ENCODE results near the gene CASP9. TPM values are rescaled to one million over a fixed set of nuclear protein-coding genes. Genes with fewer than 3 reads are reported as not detected.

Gene CASP9
- total RNA-seq, 2 donors from 2014 or later, result 11.4 to 14.8 TPM

DNA sequence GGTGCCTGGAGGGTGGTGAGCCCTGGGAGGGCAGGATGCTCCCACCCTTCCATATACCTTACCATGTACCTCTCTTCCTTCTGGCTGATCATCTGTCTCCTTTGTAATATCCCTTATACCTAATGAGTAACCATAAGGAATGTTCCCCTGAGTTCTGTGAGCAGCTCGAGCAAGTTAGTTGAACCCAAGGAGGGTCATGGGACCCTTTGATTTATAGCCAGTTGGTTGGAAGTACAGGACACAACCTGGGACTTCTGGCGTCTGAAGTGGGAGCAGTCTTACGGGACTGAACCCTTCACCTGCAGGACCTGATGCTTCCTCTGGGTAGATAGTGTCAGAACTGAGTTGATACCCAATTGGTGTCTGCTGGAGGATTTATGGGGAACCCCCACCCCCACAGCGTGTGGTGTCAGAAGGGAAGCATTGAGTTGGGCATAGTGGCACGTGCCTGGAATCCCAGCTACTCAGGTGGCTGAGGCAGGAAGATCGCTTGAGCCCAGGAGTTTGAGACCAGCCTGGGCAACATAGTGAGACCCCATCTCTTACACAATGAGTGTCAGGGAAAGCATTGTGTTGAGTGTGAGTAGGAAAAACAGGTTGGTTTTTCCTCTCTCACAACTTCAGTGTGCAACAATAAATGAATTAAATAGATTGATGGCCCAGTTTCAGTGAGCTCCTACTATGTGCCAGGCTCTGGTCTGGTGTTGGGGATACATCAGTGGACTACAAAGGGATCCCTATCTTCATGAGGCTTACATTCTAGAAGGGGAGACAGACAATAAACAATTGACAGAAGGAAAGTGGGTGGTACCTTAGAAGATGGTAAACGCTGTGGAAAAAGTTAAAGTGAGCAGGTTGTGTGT lies 18.6 kb upstream of the CASP9 start:
- Mint-ChIP-seq H3K36me3 (ENCODE audit: low read depth) (peaks cover 13% of the 10 kb centered on the region), H3K27ac (peak overlapping the region; percentile 80)

DNA sequence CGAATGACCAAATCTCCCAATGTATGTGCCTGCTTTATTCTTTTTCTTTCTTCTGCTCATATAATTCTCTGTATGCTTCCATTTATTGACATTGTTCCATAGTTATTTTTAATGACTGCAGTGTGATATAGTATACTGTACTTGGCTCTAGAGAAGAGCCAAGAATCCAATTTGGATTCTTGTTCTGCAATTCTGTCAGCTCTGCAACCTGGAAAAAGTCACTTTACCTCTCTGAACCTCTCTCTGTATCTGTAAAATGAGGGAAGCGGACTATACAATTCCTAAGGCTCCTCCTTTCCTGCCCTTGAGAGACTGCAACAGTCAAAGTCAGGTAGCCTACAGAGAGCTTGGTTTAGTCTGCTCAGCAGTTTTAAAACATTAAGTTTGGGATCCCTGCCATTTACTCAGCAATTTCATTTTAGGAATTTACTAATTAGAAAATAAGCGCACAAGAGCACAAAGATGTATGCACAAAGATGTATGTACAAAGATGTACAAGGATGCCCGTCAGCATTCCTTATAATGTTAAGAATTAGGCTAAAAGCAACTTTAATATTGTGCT lies 17.3 kb upstream of the CASP9 start:
- ATAC-seq (no peak), DNase-seq (no peak)
- H3K9me3 ChIP-seq (ENCODE audit: control insufficient read depth, low read length, poor library complexity, severe bottlenecking), result no peaks in the 10 kb centered on the region
- H3K4me1 Mint-ChIP-seq, result peaks cover 15% of the 10 kb centered on the region
- H3K27ac Mint-ChIP-seq, result peak overlapping the region; percentile 32
- peaks cover 13% of the 10 kb centered on the region for H3K36me3 Mint-ChIP-seq (ENCODE audit: low read depth)
- no peak overlapping the region for H3K4me3 Mint-ChIP-seq
- H3K27me3 Mint-ChIP-seq, result no peaks in the 10 kb centered on the region

More for the DNA sequence above, 18.6 kb upstream of the CASP9 start:
- H3K4me1 Mint-ChIP-seq, result peaks cover 15% of the 10 kb centered on the region
- no peak for DNase-seq
- H3K27me3 Mint-ChIP-seq, result no peaks in the 10 kb centered on the region
- ATAC-seq, result no peak
- no peak overlapping the region for H3K4me3 Mint-ChIP-seq
- no peaks in the 10 kb centered on the region for H3K9me3 ChIP-seq (ENCODE audit: control insufficient read depth, low read length, poor library complexity, severe bottlenecking)

DNA sequence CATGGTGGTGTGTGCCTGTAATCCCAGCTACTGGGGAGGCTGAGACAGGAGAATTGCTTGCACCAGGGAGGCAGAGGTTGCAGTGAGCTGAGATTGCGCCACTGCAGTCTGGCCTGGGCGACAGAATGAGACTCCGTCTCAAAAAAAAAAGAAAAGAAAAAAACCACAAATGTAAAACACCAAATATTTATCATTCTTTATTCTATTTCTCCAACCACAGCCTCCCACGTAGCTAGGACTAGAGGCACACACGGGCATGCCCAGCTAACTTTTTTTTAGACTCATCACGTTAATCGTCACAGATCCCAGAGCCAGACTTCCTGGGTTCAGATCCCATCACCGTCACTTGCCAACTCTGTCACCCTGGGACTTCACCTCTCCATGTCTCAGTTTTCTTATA lies 16.2 kb upstream of the CASP9 start:
- Mint-ChIP-seq H3K27me3 (no peaks in the 10 kb centered on the region), H3K4me3 (no peak overlapping the region), H3K27ac (no peak overlapping the region), H3K36me3 (ENCODE audit: low read depth) (peaks cover 10% of the 10 kb centered on the region), H3K4me1 (peaks cover 15% of the 10 kb centered on the region)
- ATAC-seq, result no peak
- no peak for DNase-seq
- no peaks in the 10 kb centered on the region for H3K9me3 ChIP-seq (ENCODE audit: control insufficient read depth, low read length, poor library complexity, severe bottlenecking)

DNA sequence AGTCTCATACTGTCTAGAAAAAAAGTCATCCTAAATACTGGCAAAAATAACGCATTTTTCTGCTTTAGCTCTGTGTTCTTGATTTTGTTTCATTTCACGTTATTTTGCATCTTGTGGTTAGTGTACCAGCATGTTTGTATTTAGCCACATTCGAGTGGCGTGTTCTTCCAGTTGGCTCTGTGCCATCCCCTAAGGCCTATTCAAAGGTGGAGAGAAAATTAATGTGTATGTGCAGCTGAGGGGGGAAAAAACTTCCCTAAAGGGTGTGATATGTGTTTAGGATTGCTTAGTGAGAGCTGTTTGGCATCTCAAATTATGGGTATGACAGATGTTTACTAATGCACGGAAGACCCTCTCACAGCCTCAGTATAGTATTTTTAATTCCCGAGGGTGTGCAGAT lies 14.8 kb upstream of the CASP9 start:
- DNase-seq, result no peak
- Mint-ChIP-seq H3K36me3 (ENCODE audit: low read depth) (peaks cover 10% of the 10 kb centered on the region), H3K27ac (no peak overlapping the region), H3K4me1 (peaks cover 15% of the 10 kb centered on the region), H3K4me3 (no peak overlapping the region), H3K27me3 (no peaks in the 10 kb centered on the region)
- H3K9me3 ChIP-seq (ENCODE audit: control insufficient read depth, low read length, poor library complexity, severe bottlenecking), result no peaks in the 10 kb centered on the region
- ATAC-seq, result no peak

DNA sequence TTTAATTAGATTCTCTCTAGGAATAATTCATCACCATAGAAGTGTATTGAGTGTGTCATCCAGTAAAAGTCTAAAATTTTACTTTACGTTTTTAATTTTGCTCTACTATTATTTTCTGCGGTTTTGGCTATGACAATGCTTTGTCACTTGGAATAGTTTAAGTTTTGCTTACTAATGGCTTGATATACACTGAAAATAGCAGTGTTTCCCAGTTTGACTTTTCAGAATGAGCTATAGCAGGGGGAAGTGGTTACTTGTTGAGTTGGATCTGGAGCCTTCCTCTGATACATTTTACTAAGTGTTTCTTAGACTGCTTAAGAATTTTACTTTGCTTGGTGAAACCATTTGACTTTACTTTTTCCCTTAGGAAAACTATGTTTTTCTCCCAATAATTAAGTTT lies 7.7 kb upstream of the CASP9 start:
- no peak for ATAC-seq
- no peak for DNase-seq
- Mint-ChIP-seq H3K27me3 (no peaks in the 10 kb centered on the region), H3K27ac (peak overlapping the region; percentile 4), H3K4me3 (no peak overlapping the region), H3K4me1 (peaks cover 26% of the 10 kb centered on the region), H3K36me3 (ENCODE audit: low read depth) (peaks cover 2% of the 10 kb centered on the region)
- H3K9me3 ChIP-seq (ENCODE audit: control insufficient read depth, low read length, poor library complexity, severe bottlenecking), result no peaks in the 10 kb centered on the region

DNA sequence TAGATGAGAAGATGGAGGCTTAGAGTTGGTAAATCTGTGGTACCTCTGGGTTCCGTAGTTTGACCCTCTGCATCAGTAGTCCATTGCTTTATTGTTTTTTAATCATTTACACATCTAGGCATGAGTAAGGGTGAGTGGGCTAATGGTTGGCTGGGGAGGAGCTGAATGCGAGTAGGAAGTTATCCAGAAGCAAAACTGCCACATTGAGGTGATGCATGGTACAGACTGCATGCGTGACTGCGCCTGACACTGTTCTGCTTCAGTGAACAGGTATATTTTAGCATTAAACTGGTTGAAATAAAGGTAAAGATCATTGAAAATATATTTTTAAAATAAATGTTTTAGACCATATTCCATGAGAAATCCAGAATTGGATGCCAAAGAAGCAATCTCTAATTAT lies 7.0 kb upstream of the CASP9 start:
- Mint-ChIP-seq H3K36me3 (ENCODE audit: low read depth) (peaks cover 2% of the 10 kb centered on the region), H3K27me3 (no peaks in the 10 kb centered on the region), H3K4me1 (peaks cover 32% of the 10 kb centered on the region), H3K4me3 (no peak overlapping the region), H3K27ac (no peak overlapping the region)
- DNase-seq, result no peak
- ATAC-seq, result no peak
- H3K9me3 ChIP-seq (ENCODE audit: control insufficient read depth, low read length, poor library complexity, severe bottlenecking), result no peaks in the 10 kb centered on the region

DNA sequence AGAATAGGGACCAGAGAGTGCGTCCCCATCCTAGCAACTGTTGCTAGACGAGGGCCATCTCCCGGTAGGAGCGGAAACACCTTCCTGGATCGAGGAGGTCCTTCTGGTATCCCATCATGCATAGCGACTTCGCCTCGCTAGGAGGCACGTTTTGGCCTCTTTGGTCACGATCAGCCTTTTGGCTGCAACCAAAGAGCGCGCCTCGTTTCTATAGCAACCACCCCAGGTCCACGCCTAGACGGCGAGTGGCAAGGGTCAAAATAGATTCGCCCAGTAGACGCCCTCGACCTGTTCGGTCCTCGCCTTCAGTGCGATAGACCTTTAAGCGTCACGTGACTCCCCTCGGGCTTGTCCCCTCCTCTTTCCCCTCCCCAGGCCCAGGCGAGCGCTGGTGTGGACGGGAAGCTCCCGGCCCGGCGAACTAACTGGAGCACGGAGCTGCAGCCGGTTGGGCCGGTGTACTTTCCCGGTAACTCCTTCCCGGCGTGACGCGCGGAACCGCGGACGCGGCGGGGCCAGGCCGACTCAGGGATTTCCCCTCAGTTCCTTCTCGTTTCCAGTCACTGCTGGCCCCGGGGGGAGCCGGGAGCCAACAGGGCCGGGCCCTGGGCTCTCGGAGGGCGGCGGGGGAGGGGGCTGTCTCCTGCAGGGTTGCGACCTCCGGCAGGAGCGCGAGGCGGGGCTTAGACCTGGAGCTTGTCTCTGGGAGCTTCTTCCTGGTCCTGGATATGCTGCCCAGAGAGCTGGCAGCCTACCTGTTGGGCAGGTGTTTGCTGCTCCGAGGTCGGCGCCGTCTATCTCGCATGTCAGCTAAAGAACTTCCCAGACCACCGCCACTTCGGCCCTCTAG lies 2.7 kb upstream of the CASP9 start, which contains the start of gene DNAJC16:
Gene DNAJC16 (plus strand): TSS at position 359 of the 850 bp plus-strand sequence. CDS start 2,258 bp downstream, outside the sequence.
- no peaks in the 10 kb centered on the region for H3K36me3 Mint-ChIP-seq (ENCODE audit: low read depth)
- peak within 1 kb of the TSS; percentile 96 for H3K4me3 Mint-ChIP-seq
- H3K4me1 Mint-ChIP-seq, result peaks cover 47% of the 10 kb centered on the region
- H3K9me3 ChIP-seq (ENCODE audit: control insufficient read depth, low read length, poor library complexity, severe bottlenecking), result no peaks in the 10 kb centered on the region
- H3K27ac Mint-ChIP-seq, result peak within 1 kb of the TSS; percentile 98
- no peaks in the 10 kb centered on the region for H3K27me3 Mint-ChIP-seq
- DNase-seq (peak; percentile 84 to 91 (median 85)), ATAC-seq (peak; percentile 50)

DNA sequence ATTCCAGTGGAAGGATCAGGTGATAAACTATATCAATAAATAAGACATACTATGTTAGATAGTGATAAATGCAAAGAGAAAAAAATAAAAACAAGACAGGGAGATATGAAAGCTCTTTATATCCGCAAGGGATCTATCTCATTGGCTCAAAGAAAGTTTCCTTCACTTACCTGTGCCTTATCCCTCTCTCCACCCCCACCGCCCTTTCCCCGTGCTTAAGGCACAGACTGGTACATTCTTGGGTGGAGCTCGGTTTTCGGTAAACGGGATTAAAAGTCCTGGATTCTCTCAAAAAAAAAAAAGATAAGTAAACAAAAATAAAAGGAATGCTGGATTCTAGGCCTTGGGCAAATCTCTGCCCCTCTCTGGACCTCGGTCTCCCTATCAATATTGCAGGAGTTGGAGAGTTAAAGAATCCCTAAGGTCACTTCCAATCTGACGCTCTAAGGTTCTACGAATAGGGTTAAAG lies 2.0 kb upstream of the CASP9 start:
- ATAC-seq (no peak), DNase-seq (no peak)
- Mint-ChIP-seq H3K27me3 (no peaks in the 10 kb centered on the region), H3K27ac (peak overlapping the region; percentile 98), H3K36me3 (ENCODE audit: low read depth) (no peaks in the 10 kb centered on the region), H3K4me3 (peak overlapping the region; percentile 96), H3K4me1 (peaks cover 50% of the 10 kb centered on the region)
- H3K9me3 ChIP-seq (ENCODE audit: control insufficient read depth, low read length, poor library complexity, severe bottlenecking), result no peaks in the 10 kb centered on the region

DNA sequence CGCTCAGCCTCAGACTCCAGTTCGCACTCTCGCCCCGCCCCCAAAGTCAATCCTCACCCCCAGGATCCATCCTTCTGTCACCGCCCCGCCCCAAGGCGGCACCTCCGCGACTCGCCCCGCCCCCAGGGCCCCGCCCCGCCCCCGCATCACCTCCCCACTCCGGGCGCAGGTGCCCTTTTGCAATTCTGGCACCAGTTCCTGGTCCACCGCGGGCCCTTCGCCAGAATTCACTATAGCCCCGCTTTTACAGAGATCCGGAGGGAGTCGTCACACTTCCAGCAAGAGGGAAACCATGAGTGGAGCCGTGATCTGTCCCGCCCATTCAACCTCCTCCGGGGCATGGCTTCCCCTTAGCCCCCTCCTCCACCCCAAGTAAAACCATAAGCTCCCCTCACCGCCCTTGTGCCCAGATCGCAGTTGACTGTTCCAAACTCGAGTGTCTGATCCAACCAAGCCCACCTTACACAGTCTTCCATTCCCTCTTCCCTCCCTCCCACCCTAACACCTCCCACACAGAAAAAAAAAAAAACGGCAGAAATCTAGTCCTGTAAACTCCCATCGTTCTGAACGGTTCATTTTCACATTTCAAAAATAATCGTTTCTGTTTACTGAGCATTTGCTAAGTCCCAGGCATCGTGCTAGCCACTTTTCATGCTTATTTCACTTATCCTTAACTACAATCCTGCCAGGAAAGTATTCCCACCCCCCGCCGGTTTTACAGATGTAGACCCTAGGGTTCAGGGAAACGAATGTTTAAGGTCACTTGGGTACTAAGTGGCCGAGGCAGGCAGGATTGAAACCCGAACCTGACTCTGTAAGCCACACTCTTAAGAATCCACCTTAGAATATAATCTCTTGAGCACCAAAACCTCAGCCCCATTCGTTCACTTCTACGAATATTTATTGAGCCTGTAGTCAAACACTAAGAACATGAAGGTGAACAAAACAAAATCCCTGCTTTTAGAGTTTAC lies 1.3 kb upstream of the CASP9 start:
- H3K36me3 Mint-ChIP-seq (ENCODE audit: low read depth), result no peaks in the 10 kb centered on the region
- DNase-seq (peak in 1 of 3 donors; percentile 99), ATAC-seq (peak; percentile 2)
- peak overlapping the region; percentile 98 for H3K27ac Mint-ChIP-seq
- H3K4me1 Mint-ChIP-seq, result peaks cover 48% of the 10 kb centered on the region
- no peaks in the 10 kb centered on the region for H3K27me3 Mint-ChIP-seq
- H3K9me3 ChIP-seq (ENCODE audit: control insufficient read depth, low read length, poor library complexity, severe bottlenecking), result no peaks in the 10 kb centered on the region
- H3K4me3 Mint-ChIP-seq, result peak overlapping the region; percentile 96

DNA sequence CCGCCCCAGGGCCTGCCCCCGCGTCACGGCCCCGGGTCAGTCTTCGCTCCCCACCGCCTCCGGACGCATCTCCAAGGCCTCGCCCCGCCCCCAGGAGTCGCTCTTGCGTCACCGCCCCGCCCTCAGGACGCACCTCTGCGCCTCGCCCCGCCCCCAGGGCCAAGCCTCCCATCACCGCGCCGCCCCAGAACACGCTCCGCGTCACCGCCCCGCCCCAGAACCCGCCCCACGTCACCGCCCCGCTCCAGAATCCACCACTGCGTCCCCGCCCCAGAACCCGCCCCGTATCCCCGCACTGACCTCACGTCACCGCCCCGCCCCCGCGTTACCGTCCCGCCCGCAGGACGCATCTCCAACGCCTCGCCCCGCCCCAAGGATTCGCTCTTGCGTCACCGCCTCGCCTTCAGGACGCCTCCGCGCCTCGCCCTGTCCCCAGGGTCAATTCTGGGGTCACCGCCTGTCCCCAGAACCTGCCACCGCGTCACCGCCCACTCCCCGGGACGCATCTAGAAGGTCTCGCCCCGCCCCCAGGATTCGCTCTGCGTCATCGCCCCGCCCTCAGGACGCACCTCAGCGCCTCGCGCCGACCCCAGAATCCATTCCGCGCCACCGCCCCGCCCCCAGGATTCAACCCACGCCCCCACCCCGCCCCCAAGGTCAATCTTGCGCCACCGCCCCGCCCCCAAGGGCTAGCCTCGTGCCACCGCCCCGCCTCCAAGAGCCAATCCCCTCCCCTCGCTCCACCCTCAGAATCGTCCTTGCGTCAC lies 451 bp upstream of the CASP9 start:
- Mint-ChIP-seq H3K4me3 (peak overlapping the region; percentile 96), H3K27me3 (no peaks in the 10 kb centered on the region), H3K36me3 (ENCODE audit: low read depth) (peaks cover under 1% of the 10 kb centered on the region), H3K4me1 (peaks cover 49% of the 10 kb centered on the region), H3K27ac (peak overlapping the region; percentile 98)
- DNase-seq, result peak; percentile 99 to 100 (median 100)
- H3K9me3 ChIP-seq (ENCODE audit: control insufficient read depth, low read length, poor library complexity, severe bottlenecking), result no peaks in the 10 kb centered on the region
- peak; percentile 73 for ATAC-seq

DNA sequence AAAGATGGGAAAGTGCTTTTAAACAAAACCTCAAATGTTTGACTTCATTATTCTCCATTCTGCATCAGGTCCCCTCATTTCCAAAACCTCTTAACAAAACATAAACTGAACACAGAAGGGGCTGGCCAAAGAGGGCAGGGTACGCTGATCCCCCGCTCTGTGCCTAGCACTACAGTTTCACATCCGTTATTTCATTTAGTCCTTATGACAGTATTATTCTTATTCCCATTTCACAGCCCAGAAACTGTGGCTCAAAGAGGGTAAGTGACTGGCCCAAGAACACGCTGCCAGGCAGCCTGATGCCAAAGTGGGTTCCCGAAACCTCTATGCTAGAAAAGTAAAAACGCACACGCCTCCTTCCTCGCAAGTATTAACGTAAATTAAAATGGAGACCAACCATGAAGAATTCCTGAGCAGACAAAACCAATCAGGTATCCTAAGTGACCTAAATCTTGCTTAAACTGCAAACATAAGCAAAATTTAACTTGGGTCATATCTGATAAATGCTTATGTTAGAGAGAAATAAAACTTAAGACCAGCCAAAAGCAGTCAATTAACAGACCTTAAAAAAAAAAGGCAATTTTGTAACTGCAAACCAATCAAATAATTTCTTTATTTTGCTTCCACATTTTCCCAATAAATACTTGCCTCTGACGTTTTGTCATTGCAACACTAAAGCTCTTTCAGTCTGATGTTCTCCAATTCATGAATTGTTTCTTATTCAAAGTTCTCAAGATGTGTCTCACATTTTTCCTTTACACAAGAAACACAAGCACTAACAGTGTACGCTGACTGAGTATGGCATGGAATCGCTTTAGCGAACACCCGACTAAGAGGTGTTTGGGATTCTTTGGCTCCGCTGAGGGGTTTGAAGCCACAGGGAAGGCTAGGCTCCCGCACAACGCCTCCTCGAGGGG lies 653 bp downstream of the CASP9 start:
- Mint-ChIP-seq H3K4me3 (peak overlapping the region; percentile 96), H3K27me3 (no peaks in the 10 kb centered on the region), H3K4me1 (peaks cover 48% of the 10 kb centered on the region), H3K27ac (peak overlapping the region; percentile 98), H3K36me3 (ENCODE audit: low read depth) (peaks cover 2% of the 10 kb centered on the region)
- ATAC-seq (no peak), DNase-seq (no peak)
- H3K9me3 ChIP-seq (ENCODE audit: control insufficient read depth, low read length, poor library complexity, severe bottlenecking), result no peaks in the 10 kb centered on the region

Measured in T-helper 17 cell (primary cell).